ENCODE data around the gene UBE3C.

- no peak for TF ChIP-seq CTCF (IDR thresholded peaks at IDR 0.05; ENCODE audit: low read length)
- no peak for TF ChIP-seq EZH2phosphoT487 (IDR thresholded peaks at IDR 0.05; ENCODE audit: low read length)
- no peak for TF ChIP-seq EZH2 (optimal IDR thresholded peaks at IDR 0.05; ENCODE audit: low read depth, low read length)
These were observed 534 bp downstream of the UBE3C start for GRCh38 chr7:157139111-157139809.

Measured in MM.1S (cell line).